HEK293 (cell line): Measurements from ENCODE around the gene TXNL1.
"Not testable (repeated sequence)": the region's sequence is repeated elsewhere in the genome, so short reads cannot be mapped to it uniquely, and the experiment has no call there.

Source experiments
- CTCF ChIA-PET: fragments of 350-600 bp; formaldehyde crosslinking; extraction: SDS; loops from one replicate; lab custom pipeline; 2021; ENCODE audit warnings: antibody characterized with exemption; lab: Yijun Ruan, JAX
- POLR2A ChIA-PET: fragments of 300-600 bp; formaldehyde crosslinking; extraction: SDS; loops from one replicate; lab custom pipeline; 2020; ENCODE audit warnings: antibody characterized with exemption, inconsistent platforms; lab: Yijun Ruan, JAX
- H3K27ac ChIP-seq: fragments of 200-500 bp; sonication (Bioruptor generic); 2 replicates; pipeline ENCODE4 v1.5.1; 2014; ENCODE audit warnings: low read depth, low read length, control low read depth, inconsistent platforms; ENCODE audit errors: extremely low read depth
- H3K36me3 ChIP-seq, 2 experiments: fragments of 200-500 bp in 1 of 2; sonication (Bioruptor generic) in 1 of 2; 1 replicate in 1 of 2; 2 replicates in 1 of 2; pipeline ENCODE4 v1.5.1; 2014 to 2017; ENCODE audit warnings: inconsistent platforms in 2 of 2, low read length in 2 of 2; ENCODE audit not compliant: control insufficient read depth in 2 of 2, insufficient read depth in 1 of 2
- H3K4me1 ChIP-seq: fragments of 200-500 bp; sonication (Bioruptor generic); 2 replicates; pipeline ENCODE4 v1.5.1; 2014; ENCODE audit warnings: mild to moderate bottlenecking, low read length, inconsistent platforms; ENCODE audit not compliant: control insufficient read depth, insufficient read depth
- H3K4me3 ChIP-seq: 2 replicates; pipeline ENCODE4 v1.5.1; 2011; ENCODE audit warnings: low read depth, mild to moderate bottlenecking, control low read depth, low read length, moderate library complexity
- H3K9me3 ChIP-seq: fragments of 200-500 bp; sonication (Bioruptor generic); 2 replicates; pipeline ENCODE4 v1.5.1; 2014; ENCODE audit warnings: low read depth, low read length, inconsistent platforms; ENCODE audit not compliant: control insufficient read depth, insufficient read depth
- REPIN1 ChIP-seq: fragments of 450-650 bp; formaldehyde crosslinking; IDR thresholded peaks from 2 replicates; pipeline ENCODE4 v1.5.1; 2017; ENCODE audit warnings: missing biosample characterization, missing genetic modification characterization, low read depth
- SCRT2 ChIP-seq: fragments of 450-650 bp; formaldehyde crosslinking; IDR thresholded peaks from 2 replicates; pipeline ENCODE4 v1.5.1; 2016; ENCODE audit warnings: missing biosample characterization, missing genetic modification characterization
- SP3 ChIP-seq: fragments of 450-650 bp; formaldehyde crosslinking; IDR thresholded peaks from 2 replicates; pipeline ENCODE4 v1.5.1; 2016; ENCODE audit warnings: missing biosample characterization, missing genetic modification characterization
- ZNF175 ChIP-seq: fragments of 450-650 bp; formaldehyde crosslinking; IDR thresholded peaks from 2 replicates; pipeline ENCODE4 v1.5.1; 2016; ENCODE audit warnings: missing biosample characterization, missing genetic modification characterization
- ZNF214 ChIP-seq: fragments of 450-650 bp; formaldehyde crosslinking; IDR thresholded peaks from 2 replicates; pipeline ENCODE4 v1.5.1; 2017; ENCODE audit warnings: missing biosample characterization, mild to moderate bottlenecking, missing genetic modification characterization, borderline replicate concordance
- ZNF426 ChIP-seq: fragments of 450-650 bp; formaldehyde crosslinking; IDR thresholded peaks from 2 replicates; pipeline ENCODE4 v1.5.1; 2017; ENCODE audit warnings: missing biosample characterization, missing genetic modification characterization, mild to moderate bottlenecking, inconsistent platforms, moderate library complexity
- ZNF433 ChIP-seq: fragments of 450-650 bp; formaldehyde crosslinking; IDR thresholded peaks from 2 replicates; pipeline ENCODE4 v1.5.1; 2016; ENCODE audit warnings: missing biosample characterization, missing genetic modification characterization, low read depth
- ZNF654 ChIP-seq: fragments of 450-650 bp; formaldehyde crosslinking; IDR thresholded peaks from 2 replicates; pipeline ENCODE4 v1.5.1; 2016; ENCODE audit warnings: low read depth, missing biosample characterization, missing genetic modification characterization
- ZNF692 ChIP-seq: fragments of 450-650 bp; formaldehyde crosslinking; IDR thresholded peaks from 2 replicates; pipeline ENCODE4 v1.5.1; 2016; ENCODE audit warnings: missing biosample characterization, missing genetic modification characterization
- ZNF747 ChIP-seq: fragments of 450-650 bp; formaldehyde crosslinking; IDR thresholded peaks from 2 replicates; pipeline ENCODE4 v1.5.1; 2016; ENCODE audit warnings: missing biosample characterization, missing genetic modification characterization
- ZSCAN18 ChIP-seq: fragments of 450-650 bp; formaldehyde crosslinking; IDR thresholded peaks from 2 replicates; pipeline ENCODE4 v1.5.1; 2016; ENCODE audit warnings: missing biosample characterization, missing genetic modification characterization
- ZSCAN30 ChIP-seq: fragments of 450-650 bp; IDR thresholded peaks from 2 replicates; pipeline ENCODE4 v1.5.1; 2018; ENCODE audit warnings: missing biosample characterization, mild to moderate bottlenecking, missing genetic modification characterization, moderate library complexity
- TF ChIP-seq, protein P1 (sequence below): fragments of 450-650 bp; formaldehyde crosslinking; IDR thresholded peaks from 2 replicates; pipeline ENCODE4 v1.5.1; 2017; ENCODE audit warnings: missing biosample characterization, missing genetic modification characterization
- TF ChIP-seq, protein P2 (sequence below): fragments of 450-650 bp; formaldehyde crosslinking; IDR thresholded peaks from 2 replicates; pipeline ENCODE4 v1.5.1; 2016; ENCODE audit warnings: missing biosample characterization, missing genetic modification characterization
- TF ChIP-seq, protein P3 (sequence below): fragments of 450-650 bp; formaldehyde crosslinking; IDR thresholded peaks from 2 replicates; pipeline ENCODE4 v1.5.1; 2016; ENCODE audit warnings: missing biosample characterization, missing genetic modification characterization

Gene TXNL1

DNA sequence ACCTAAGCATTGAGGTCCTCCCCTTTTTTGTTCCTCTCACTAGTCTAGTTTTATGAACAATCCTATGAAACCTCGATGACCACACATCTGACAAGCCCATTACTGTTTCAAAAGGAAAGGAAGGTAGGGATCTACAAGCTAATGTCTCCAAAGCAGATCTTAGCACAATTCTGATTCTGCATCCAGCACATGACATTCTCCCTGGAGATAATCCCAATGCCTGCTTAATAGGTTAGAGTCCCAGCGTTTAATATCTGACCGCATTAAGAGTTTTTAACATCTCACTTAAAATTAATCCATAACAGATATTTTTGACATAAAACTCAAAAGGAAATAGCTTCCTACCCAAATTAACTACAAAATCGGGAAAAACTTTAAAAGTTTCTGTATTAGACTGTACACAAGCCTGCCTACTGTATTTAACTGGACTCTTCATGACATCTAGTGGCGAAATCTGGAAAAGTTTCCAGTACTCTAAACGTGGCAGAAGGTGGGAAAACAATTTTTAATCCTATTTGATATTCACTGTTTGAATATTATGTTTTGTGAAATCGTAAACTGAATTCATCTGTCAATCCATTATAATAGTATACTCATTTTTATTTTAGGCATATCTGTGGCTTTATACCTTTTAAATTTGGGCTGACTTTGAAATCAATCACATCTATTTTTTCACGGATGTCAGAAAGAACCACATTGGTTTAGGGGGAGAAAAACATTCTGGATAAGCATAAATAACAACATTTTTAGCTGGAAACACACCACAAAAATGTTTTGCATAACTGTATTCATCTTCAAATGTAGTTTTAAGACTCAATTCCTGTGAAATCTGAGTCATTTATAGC, 62.4 kb downstream of the TXNL1 start:
- Histone ChIP-seq H3K4me3 (no peak overlapping the region), H3K4me1 (no peaks in the 10 kb centered on the region), H3K27ac (no peak overlapping the region), H3K9me3 (no peaks in the 10 kb centered on the region), H3K36me3 (no peaks in the 10 kb centered on the region)
- ChIA-PET POLR2A (no interaction called here), CTCF (interaction anchor here (0.5 to 3.2 kb wide), 42 partner anchors 10 to 1592 kb away, joined by 3 to 25 read pairs (median 4); no protein-coding TSS in a partner anchor)
- TF ChIP-seq ZNF433 (tag by site-specific recombination) (no peak), ZNF175 (tag by site-specific recombination) (no peak), ZNF654 (tag by site-specific recombination) (peak; percentile 82)
- TF ChIP-seq, protein P1, sequence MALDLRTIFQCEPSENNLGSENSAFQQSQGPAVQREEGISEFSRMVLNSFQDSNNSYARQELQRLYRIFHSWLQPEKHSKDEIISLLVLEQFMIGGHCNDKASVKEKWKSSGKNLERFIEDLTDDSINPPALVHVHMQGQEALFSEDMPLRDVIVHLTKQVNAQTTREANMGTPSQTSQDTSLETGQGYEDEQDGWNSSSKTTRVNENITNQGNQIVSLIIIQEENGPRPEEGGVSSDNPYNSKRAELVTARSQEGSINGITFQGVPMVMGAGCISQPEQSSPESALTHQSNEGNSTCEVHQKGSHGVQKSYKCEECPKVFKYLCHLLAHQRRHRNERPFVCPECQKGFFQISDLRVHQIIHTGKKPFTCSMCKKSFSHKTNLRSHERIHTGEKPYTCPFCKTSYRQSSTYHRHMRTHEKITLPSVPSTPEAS (tag by site-specific recombination), result no peak

GRCh38 chr18:56574861-56575260, 63.5 kb downstream of the TXNL1 start:
- ChIA-PET CTCF (interaction anchor here (1.6 to 3.2 kb wide), 4 partner anchors 9 to 1591 kb away, joined by 3 to 25 read pairs (median 12); no protein-coding TSS in a partner anchor), POLR2A (no interaction called here)
- Histone ChIP-seq H3K4me1 (no peaks in the 10 kb centered on the region), H3K36me3 (no peaks in the 10 kb centered on the region), H3K4me3 (no peak overlapping the region), H3K27ac (no peak overlapping the region), H3K9me3 (no peaks in the 10 kb centered on the region)
- TF ChIP-seq, protein P2, sequence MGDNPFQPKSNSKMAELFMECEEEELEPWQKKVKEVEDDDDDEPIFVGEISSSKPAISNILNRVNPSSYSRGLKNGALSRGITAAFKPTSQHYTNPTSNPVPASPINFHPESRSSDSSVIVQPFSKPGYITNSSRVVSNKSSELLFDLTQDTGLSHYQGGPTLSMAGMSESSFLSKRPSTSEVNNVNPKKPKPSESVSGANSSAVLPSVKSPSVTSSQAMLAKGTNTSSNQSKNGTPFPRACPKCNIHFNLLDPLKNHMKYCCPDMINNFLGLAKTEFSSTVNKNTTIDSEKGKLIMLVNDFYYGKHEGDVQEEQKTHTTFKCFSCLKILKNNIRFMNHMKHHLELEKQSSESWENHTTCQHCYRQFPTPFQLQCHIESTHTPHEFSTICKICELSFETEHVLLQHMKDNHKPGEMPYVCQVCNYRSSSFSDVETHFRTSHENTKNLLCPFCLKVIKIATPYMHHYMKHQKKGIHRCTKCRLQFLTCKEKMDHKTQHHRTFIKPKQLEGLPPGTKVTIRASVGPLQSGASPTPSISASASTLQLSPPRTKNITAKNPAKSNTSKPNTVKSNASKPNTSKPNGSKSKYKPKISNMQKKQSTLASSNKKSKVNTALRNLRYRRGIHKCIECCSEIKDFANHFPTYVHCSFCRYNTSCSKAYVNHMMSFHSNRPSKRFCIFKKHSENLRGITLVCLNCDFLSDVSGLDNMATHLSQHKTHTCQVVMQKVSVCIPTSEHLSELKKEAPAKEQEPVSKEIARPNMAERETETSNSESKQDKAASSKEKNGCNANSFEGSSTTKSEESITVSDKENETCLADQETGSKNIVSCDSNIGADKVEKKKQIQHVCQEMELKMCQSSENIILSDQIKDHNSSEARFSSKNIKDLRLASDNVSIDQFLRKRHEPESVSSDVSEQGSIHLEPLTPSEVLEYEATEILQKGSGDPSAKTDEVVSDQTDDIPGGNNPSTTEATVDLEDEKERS (tag by site-specific recombination), result no peak
- TF ChIP-seq ZNF747 (tag by site-specific recombination), result no peak

DNA sequence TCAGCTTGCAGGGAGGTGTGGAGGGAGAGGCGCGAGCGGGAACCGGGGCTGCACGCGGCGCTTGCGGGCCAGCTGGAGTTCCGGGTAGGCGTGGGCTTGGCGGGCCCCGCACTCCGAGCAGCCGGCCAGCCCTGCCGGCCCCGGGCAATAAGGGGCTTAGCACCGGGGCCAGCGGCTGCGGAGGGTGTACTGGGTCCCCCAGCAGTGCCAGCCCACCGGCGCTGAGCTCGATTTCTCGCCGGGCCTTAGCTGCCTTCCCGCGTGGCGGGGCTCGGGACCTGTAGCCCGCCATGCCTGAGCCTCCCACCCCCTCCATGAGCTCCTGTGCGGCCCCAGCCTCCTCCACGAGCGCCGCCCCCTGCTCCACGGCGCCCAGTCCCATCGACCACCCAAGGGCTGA, 66.1 kb downstream of the TXNL1 start:
- POLR2A ChIA-PET, H3K9me3 ChIP-seq, H3K4me3 ChIP-seq, H3K27ac ChIP-seq, H3K4me1 ChIP-seq, H3K36me3 ChIP-seq: not testable (repeated sequence)
- CTCF ChIA-PET, result interaction anchor here (1.0 to 1.1 kb wide), 2 partner anchors 1337 to 1340 kb away, joined by 3 to 4 read pairs; no protein-coding TSS in a partner anchor

DNA sequence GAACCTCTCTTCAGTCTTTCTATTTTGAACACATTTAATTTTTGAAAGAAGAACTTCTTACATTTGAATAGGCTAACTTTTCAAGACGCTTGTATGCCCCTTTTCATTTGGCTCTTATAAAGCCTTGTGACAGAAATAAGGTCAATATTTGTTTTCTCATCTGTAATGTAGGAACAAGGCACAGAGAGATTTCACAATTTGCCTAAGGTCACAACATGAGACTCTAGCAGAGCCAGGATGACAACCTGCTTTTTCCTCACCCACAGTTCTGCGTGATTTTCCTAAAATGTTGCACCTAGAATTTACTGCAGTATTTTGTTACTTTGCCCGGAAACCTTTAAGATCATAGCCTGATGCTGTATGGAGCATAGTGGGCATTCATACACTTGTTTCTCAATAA, 67.4 kb downstream of the TXNL1 start:
- POLR2A ChIA-PET, result no interaction called here
- TF ChIP-seq, protein P3, sequence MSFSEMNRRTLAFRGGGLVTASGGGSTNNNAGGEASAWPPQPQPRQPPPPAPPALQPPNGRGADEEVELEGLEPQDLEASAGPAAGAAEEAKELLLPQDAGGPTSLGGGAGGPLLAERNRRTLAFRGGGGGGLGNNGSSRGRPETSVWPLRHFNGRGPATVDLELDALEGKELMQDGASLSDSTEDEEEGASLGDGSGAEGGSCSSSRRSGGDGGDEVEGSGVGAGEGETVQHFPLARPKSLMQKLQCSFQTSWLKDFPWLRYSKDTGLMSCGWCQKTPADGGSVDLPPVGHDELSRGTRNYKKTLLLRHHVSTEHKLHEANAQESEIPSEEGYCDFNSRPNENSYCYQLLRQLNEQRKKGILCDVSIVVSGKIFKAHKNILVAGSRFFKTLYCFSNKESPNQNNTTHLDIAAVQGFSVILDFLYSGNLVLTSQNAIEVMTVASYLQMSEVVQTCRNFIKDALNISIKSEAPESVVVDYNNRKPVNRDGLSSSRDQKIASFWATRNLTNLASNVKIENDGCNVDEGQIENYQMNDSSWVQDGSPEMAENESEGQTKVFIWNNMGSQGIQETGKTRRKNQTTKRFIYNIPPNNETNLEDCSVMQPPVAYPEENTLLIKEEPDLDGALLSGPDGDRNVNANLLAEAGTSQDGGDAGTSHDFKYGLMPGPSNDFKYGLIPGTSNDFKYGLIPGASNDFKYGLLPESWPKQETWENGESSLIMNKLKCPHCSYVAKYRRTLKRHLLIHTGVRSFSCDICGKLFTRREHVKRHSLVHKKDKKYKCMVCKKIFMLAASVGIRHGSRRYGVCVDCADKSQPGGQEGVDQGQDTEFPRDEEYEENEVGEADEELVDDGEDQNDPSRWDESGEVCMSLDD (tag by site-specific recombination), result no peak
- TF ChIP-seq SCRT2 (tag by site-specific recombination) (no peak), ZSCAN18 (tag by site-specific recombination) (no peak), SP3 (tag by site-specific recombination) (no peak), REPIN1 (tag by site-specific recombination) (no peak), ZNF426 (tag by site-specific recombination) (no peak), ZNF692 (tag by site-specific recombination) (no peak), ZNF214 (tag by site-specific recombination) (no peak), ZSCAN30 (tag by site-specific recombination) (no peak)

More for the DNA sequence above, 67.4 kb downstream of the TXNL1 start:
- CTCF ChIA-PET, result no interaction called here
- Histone ChIP-seq H3K36me3 (no peaks in the 10 kb centered on the region), H3K4me1 (no peaks in the 10 kb centered on the region), H3K4me3 (no peak overlapping the region), H3K27ac (no peak overlapping the region), H3K9me3 (no peaks in the 10 kb centered on the region)
